ENCODE measurements around the gene SEPTIN5.

The SEPTIN5 gene

DNA sequence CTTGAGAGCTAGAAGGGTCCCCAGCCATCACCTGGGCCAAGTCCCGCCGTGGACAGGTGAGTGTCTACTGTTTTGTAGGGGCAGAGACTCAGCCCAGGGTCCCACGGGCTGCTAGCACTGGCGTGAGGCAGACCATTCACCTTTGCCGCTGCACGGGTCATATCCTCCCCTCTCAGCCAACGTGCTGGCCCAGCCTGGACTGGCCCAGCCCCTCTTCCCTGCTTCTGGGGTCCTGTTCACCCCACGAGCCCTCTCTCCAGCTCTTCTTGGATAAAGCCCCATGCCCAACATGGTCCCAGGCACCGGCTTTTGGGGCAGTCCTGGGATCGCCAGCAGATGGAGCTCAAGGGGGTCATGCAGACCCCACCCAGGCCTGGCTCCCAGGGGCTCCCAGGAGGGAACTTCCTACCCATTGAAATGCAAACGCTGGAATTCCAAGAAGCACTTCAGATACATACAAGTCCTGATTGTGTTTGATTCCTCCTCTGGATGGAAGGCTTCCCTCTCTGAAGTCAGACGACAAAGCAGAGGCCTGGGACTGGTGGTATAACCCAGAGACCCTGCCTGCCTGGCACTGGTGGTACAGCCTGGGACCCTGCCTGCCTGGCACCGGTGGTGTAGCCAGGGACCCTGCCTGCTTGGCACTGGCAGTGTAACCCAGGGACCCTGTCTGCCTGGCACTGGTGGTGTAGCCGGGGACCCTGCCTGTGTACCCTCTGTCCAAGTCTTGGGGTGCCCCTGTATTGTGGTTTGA lies 8.9 kb upstream of the SEPTIN5 start:
- no peak for DNase-seq (ENCODE audit: low read depth)

DNA sequence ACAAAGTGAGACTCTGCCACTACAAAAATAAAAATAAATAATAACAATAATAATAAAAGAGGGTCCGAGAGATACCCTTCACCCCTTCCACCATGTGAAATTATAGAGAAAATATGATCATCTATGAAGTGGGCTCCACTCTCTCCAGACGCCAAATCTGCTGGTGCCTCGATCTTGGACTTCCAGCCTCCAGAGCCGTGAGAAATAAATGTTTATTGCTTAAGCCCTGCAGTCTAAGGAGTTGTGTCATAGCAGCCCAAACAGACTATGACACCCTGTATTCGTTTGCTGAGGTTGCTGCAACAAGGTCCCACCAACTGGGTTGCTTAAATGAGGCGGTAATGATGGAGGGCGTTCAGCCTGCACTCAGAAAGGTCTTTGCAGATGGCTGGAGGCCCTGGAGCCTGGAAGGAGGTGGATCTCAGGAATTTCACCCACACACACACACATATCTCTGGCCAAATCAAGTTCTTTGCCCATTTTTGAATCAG lies 7.6 kb upstream of the SEPTIN5 start:
- DNase-seq (ENCODE audit: low read depth): no peak

DNA sequence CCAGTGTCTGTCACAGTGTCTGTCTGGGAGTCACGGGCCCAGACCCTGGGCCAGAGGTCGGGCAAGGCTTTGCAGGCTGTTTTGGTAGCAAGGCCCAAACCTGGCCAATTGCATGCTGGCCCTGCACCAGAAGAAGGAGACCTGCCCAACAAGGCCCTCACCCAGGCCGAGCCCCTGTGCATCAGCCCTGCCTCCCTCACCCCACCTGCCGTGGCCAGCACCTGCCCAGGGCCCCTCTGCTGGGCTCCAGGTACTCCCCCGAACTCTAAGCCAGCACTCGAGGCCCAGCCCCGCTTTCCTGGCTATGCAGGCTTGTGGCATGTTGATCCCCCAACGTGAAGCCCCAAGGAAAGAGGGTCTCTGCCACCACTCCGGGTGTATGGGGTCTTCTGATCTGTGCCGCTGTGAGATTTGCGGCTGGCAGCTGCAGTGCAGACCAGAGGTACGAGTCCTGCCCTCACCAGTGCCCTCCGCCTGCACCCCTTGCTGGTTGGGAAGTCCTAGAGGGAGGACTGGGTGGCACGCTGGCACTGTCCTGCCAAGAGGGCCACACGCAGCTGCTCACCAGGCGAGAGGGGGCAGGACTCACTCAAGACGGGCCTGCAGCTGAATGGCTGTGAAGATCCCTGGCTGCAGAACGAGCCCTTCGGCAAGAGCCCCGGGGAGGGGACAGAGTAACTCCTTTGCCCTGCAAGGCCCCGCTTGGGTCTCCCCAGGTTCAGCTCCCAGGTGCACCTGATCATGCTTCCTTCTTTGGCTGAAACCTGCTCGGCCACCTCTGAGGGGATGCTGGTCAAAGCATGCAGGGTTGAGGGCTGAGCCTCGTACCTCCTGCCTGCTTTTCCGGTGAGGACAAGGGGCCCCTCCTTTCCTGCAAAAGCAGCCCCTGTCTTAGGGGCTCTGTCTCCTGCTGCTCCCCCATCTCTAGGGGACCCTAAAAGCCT lies 6.7 kb upstream of the SEPTIN5 start:
- DNase-seq (ENCODE audit: low read depth): no peak

DNA sequence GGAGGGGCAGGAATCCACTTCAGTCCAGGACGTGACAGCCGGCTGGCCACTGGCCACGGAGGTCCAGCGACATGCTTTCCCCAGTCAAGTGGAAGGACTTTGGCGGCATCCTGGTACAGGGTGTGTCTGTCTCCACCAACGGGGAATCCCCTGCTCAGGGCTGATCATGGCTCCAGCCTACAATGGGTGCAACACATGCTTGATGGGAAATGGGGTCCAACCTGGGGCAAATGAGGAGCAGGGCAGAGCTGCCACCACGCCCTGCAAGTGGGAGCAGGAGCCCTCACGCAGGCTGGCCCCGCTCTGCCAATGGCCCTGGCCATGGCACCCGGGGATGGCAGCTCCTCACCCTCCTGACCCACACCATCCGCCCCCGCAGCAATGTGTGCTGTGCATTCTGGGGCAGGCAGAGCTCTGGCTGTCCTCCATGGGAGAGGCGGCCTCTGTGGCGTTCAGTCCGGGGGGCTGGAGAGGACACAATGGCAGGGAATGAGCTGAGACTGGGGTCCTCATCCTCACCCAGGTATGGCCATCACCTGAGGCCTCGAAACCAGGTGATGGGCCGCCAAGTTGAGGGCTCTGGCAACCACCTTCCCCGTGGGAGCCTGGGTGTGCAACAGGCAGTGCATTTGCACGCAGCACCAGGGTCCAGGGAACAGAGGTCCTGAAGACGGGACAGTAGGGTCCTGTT lies 5.8 kb upstream of the SEPTIN5 start:
- no peak for DNase-seq (ENCODE audit: low read depth)

DNA sequence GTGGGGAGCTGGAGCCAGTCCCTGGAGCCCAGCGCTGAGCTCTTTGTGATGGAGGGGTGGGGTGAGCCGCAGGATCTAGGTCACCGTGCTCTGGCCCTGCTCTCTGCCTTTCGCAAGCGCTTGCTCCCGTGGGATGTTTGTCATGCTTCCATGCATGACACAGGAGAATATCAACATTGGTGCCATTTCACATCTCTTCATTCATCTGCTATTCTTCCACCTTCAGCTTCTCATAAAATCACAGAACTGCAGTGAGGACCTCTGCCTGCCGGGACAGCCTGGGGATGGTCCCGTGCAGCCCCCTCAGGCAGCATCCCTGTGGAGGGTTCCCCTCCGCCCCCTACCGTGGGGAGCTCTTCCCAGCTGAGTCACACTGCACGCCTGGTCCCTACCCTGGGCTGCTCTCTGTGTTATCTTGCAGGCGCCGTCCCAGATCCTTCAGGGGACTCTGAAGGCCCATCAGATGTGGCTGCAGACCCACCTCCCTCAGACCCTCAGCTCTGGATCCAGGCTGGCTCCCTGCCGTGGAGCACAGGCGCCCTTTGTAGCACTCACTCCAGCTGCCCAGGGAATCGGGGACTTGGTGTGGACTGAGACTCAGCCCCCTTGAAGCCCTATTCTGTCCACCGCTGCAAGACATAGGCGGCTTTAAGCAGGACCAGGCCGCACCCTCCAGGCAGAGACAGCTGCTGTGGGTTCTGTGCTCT lies 5.1 kb upstream of the SEPTIN5 start:
- DNase-seq (ENCODE audit: low read depth): no peak

DNA sequence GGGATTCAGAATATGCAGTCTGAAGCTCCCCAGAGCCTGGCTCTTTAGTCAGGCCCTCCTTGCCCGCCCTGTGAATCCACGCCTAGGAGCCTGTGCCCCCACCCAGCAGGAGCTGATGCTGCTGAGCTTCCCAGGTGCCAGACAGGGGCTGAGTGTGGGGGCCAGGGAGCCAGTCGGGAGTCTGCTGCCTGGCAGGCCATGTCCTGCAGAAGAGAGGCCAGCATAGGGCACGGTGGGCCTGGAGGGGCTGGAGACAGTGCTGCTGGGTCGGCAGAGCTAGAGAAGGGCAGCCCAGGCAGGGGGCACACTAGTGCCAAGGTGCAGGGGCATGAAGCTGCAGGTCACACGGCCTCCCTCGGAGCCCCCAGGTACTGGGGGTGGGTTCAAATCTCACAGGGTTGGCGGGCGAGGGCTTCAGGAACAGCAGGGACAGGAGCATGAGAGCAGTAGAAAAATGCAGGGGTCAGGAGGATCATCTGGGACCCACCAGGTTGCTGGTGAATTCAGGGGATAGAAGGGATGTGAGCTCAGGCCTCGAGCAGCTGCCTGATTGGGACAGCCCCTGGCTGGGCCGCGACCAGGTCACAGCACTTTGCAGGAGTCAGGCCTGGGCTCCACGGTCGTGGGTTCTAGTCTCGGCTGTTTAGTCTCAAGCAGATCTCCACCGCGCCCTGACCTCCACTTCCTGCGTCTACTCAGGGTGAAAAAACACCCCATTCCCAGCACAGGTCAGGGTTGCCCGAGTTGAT lies 4.1 kb upstream of the SEPTIN5 start:
- no peak for DNase-seq (ENCODE audit: low read depth)

DNA sequence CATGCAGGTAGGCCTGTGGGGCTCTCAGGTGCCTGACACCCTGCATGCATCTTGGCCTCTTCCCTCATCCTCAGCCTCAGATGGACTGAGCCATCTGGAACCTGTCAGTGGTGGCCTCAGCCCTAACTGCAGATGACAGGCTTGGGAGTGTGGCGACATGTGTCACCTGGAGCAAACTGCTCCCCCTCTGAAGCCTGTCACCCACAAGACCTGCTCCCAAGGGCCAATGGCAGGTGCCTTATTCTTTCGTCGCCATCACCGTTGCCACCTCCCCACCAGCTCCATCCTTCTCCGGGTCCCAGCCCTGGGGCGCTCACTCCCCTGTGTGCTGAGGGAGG lies 3.6 kb upstream of the SEPTIN5 start:
- DNase-seq (ENCODE audit: low read depth): no peak

DNA sequence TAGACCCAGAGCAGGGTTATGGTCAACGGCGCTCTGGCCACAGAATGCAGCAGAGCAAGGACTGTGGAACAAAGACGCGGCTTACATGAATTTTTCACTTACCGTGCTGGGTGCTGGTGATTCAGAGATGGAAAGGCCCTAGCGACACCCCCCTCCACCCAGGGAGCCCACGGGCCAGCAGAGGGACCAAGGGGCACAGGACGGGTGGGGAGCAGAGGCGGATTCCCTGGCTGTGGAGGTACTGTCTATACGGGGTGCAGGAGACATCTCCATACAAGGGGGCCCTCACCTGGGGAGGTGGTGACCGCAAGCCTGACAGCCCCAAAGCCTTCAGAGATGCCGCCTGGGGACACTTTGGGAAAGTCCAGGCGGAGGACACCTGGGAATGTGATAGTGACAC lies 1.1 kb upstream of the SEPTIN5 start:
- no peak for DNase-seq (ENCODE audit: low read depth)

DNA sequence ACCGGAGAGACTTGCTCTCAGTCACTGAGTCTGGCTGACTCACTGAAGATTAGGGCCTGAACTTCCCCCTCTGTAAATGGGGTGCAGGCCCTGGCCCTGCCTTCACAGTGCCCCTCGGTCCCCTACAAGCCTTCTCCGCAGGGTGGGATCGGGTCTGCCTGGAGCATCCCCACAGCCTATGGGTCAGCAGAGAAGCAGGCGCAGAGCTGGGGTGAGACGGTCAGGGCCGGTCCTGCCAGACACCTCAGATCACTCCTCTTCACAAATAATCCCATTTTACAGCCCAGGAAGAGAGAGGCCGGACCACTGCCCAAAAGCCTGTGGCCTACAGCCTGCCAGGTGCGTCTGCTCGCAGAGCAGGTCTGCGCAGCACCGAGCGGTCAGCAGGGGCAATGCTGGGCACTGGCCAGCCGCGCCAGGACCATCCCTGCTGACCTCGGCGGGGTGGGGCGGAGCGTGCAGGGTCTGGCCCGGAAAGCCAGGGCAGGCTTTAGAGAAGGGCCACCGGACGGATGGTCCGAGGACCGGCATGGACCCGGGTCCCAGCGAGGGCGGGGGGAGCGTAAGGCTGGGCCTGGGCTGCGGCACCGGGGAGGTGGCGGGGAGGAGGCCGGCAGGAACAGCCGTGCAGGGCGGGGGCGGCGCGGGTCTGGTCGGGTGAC lies 522 bp upstream of the SEPTIN5 start:
- DNase-seq (ENCODE audit: low read depth): no peak

DNA sequence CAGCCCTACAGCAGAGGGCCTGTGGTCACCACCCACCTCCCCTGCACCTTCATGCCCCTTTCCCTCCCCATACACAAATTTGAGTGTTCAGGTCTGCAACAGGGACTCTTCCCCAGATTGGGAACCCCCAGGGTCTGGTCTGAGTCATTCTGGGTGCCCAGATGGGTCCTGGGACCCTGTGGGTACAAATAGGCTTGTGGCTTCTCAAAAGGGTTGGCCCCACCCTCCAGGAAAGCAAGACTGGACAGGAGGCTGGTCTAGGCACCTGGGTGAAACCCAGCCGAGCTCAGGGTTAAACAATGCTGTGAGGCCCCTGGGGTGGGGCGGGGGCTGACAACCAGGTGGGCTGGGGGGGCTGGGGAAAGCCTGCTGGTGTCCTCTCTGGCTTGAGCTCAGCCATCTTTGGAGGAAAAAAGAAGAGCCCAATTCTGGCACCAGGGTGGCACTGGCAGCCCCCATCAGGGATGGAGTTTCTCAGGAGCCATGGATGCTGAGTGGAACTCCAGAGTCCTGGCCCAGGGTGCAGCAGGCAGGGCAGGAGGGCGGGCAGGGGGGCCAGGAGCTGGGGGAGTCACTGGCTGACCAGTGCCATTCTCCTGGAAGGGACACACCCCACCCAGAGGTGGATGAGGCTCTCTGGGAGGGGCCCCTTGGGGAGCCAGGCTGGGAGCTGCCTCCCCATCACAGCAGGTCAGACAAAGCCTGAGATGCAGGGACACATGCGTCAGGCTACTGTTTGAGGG lies 1.1 kb downstream of the SEPTIN5 start:
- no peak for DNase-seq (ENCODE audit: low read depth)

DNA sequence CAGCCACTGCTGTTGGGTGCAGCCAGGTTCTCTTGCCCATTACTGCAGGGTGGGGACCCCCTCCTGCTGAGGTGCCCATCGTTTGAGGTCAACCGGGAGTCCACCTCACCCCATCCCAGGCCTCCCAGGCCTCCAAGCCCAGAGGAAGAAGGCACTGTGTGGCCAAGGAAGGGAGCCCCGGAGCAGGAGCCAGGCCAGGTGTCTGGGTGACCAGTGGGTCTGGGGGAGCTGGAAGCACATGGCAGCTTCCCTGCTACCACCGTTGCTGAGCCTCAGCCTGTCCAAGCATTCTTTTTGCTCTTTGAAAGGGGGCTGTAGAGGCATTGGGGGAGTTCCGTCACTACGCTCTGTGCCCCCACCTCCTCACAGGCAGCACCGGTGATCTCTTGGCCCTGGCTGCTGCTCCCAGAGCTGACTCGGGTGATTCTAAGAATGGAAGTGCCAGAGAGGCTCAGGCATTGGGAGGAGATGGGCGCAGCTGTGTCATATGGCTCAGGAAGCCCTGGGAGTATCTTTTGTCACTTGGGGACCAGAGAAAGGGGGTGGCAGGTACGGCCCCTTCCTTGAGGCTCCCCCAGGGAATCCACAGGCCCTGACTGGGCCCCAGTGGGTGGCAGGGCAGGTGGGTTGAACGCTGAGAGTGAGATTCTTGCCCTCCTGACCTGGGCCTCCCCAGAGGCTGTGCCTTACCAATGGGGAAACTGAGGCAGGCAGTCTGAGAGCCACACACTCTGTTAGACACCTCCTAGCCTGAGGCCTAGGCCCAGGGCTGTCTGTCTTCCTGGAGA lies 1.9 kb downstream of the SEPTIN5 start:
- DNase-seq (ENCODE audit: low read depth): no peak

DNA sequence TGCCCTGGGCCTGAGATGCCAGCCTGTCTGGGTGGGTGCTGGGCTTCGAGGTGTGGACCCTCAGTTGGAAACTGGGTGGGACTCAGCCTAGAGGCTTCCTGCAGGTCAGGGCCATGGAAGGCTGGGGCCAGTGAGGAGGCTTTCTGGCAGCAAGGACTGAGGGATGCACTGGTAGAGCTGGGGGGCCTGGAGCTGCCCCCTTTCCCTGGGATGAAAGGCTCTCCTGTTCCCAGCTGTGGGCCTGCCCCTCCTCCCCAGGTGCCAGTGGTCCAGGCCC lies 2.5 kb downstream of the SEPTIN5 start:
- DNase-seq (ENCODE audit: low read depth): no peak

DNA sequence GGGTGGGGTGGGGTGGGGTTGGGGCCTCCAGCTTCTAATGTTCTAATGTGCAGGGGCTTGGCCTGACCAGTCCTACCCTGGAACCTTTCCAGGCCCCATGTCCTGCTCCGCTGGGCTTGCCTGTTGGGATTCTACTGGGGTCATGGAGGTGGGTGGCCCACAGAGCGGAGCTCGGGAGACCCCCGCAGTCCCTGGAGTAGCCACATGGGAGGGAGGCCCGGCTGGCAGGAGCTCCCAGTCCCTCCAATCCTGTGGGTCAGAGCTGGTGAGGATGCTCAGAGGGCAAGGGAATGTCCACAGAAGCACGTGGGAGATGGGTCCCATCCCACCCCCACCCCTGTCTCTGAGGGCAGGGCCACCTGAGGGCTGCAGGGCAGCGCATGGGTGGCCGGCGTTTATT lies 2.9 kb downstream of the SEPTIN5 start:
- DNase-seq (ENCODE audit: low read depth): no peak

DNA sequence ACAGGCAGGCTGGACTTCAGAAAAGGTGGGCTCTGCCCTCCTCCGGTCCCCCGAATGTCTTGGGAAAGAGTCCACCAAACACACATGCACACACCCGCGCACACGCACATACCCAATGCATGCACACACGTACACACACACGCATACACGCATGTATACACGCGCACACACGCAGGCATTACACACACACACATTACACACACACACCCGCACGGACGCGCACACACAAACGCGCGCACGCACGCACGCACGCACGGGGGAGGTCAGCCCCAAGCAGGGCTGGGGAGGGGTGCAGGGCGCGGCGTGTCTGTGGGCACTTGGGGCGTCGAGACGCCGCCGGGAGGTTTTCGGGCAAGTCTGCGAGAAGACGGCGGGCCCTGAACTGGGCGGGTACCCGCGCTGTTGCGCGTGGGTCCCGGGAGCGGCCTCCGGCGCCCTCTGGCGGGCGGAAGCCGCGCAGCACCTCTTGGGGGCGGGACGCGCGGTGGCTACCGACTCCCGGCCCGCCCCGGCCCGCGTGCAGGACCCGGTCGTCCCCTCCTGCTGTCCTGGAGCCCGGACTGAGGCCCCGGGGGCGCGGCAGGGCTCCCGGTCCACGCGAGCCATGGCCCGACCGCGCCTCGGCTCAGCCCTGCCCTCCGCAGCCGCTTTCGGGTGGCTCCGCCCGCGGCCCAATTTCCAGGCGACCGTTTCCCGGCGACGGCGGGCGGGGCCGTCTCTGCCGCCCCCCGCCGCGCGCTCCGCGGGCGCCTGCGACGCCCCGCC lies 3.6 kb downstream of the SEPTIN5 start:
- peak; percentile 69 for DNase-seq (ENCODE audit: low read depth)

DNA sequence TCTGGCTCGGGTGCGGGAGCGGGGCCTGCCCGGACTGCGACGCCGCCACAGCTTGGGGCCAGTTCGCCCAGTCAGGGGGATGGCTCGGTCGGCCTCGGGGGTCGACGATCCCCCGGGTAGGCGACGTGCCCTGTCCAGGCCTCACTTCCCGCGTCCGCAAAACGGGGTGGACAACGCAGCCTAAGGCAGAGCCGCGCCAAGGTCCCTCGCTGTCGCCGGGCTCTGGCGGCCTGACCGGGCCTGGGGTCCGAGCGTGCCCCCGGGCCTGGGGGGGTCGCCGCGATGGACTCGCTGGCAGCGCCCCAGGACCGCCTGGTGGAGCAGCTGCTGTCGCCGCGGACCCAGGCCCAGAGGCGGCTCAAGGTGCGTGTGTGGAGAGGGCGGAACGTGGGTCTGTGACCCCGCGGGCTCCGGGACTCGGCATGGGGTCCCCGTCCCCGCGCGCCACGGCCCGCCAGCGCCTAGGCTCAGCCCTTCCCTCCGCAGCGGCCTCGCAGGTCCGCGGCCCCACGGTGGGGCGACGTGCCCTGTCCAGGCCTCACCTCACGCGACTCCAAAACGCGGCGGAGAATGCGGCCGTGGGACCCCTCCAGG lies 4.2 kb downstream of the SEPTIN5 start:
- no peak for DNase-seq (ENCODE audit: low read depth)

DNA sequence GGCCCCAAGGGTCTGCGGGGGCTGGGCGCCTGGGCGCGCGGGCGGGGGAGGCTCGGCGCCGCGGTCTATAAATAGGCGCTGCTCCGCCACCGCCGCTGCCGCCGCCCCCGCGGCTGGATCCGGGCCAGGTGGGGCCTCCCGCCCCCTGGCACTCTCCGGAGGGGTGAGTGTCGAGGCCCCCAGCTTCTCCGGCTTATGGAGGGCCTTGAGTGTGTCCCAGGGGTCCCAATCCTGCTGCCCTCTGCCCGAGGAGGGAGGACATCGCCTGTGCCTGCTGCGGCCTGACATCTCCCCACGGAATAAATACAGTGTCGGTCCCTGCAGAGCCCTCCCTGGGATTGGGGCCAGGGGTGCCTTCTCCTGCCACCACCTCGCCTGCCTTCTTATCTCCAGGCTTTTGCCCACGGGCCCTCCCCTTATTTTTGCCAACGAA lies 4.8 kb downstream of the SEPTIN5 start:
- DNase-seq (ENCODE audit: low read depth): no peak

DNA sequence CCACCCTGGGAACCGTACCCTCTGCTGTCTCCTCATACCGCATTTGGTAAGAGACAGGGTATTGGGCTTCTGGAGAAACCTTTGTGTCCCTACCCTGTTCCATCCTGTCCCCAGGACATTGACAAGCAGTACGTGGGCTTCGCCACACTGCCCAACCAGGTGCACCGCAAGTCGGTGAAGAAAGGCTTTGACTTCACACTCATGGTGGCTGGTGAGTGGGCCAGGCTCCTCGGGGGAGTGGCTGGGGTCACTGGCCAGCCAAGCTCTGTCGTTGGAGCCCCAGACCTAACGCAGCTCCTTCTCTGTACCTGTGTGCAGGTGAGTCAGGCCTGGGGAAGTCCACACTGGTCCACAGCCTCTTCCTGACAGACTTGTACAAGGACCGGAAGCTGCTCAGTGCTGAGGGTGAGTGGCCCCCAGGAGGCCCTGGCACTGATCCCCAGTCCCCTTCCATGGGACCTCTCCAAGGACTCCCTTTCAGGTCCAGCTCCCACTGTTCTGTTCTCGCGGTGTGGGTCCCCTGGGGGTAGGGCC lies 5.3 kb downstream of the SEPTIN5 start:
- DNase-seq (ENCODE audit: low read depth): no peak

Measured in ELR (cell line).